ENCODE results near the gene AKIRIN1. TPM values are rescaled to one million over a fixed set of nuclear protein-coding genes. Genes with fewer than 3 reads are reported as not detected.

AKIRIN1 gene
- total and polyA plus RNA-seq, 10 of the 15 experiments (the other 5 are each of a cell fraction or from before 2014, with no cell fraction given): 7.5 to 72.3 (median 50.4) TPM

- no peaks in the 10 kb centered on the region; a peak in 1 of 4 replicates for H3K36me3 ChIP-seq (ENCODE audit: control insufficient read depth in 2 of 2, insufficient read depth in 2 of 2, low read length in 1 of 2)
- H3K4me3 ChIP-seq: no peak overlapping the region
- POLR2A ChIA-PET: interaction anchor here (0.5 to 0.8 kb wide), 2 partner anchors 14 to 19 kb away, joined by 3 to 4 read pairs; no protein-coding TSS in a partner anchor
- no peak overlapping the region for H3K27ac ChIP-seq (ENCODE audit: control insufficient read depth, insufficient read depth)
- no peaks in the 10 kb centered on the region for H4K20me1 ChIP-seq (ENCODE audit: control insufficient read depth, insufficient read depth)
- no peaks in the 10 kb centered on the region for H3K79me2 ChIP-seq (ENCODE audit: control insufficient read depth, insufficient read depth, low read length)
- in situ Hi-C loops (cut with MboI): no loop called here
- RAD21 ChIA-PET (ENCODE audit: unreplicated experiment): interaction anchor here (1.1 to 1.2 kb wide), 2 partner anchors 43 to 570 kb away, joined by 3 to 4 read pairs; no protein-coding TSS in a partner anchor
- H3K4me2 ChIP-seq (ENCODE audit: control insufficient read depth, insufficient read depth): no peak overlapping the region
- CTCF ChIA-PET: interaction anchor here (0.6 kb wide), 1 partner anchor 19 kb away, joined by 3 read pairs; no protein-coding TSS in a partner anchor
- no peak for ATAC-seq
- SMC1A ChIA-PET (ENCODE audit: uncharacterized antibody, unreplicated experiment): interaction anchor here (1.0 kb wide), 1 partner anchor 63 kb away, joined by 4 read pairs; no protein-coding TSS in a partner anchor
- BruUV-seq (replicated peaks): no TSS peak
- H3K27me3 ChIP-seq (replicated peaks in 1 of 2; ENCODE audit: control insufficient read depth in 2 of 2, insufficient read depth in 2 of 2, low read length in 1 of 2): no peaks in the 10 kb centered on the region
- peaks cover 13% of the 10 kb centered on the region for H3K4me1 ChIP-seq (ENCODE audit: control insufficient read depth, insufficient read depth, low read length)
- no peak for DNase-seq (ENCODE audit: low read depth, low spot score)
- H2AFZ ChIP-seq (ENCODE audit: control insufficient read depth, low read depth, low read length): no peak overlapping the region
- intact Hi-C loops (cut with micrococcal nuclease; ENCODE audit: unreplicated experiment): no loop called here
- FAIRE-seq: no peak
- H3K9me3 ChIP-seq (replicated peaks; ENCODE audit: control insufficient read depth, insufficient read depth, low read length): no peaks in the 10 kb centered on the region
- 56% methylated on average over 6 of the region's 6 CpGs for WGBS (ENCODE audit: insufficient coverage, insufficient replicate concordance, low lambda C conversion rate, missing lambda C conversion rate)
- H3K9ac ChIP-seq (ENCODE audit: control insufficient read depth, insufficient read depth, low read length): no peak overlapping the region
- TF ChIP-seq E2F8 (IDR thresholded peaks at IDR 0.05; ENCODE audit: low read depth, partially characterized antibody) (no peak), ZBTB4 (CRISPR knock-in tag; IDR thresholded peaks at IDR 0.05) (no peak), SRF (IDR thresholded peaks at IDR 0.05; ENCODE audit: low read depth in 2 of 2, low read length in 2 of 2) (no peak), CTCF (IDR thresholded peaks at IDR 0.05 in 2 of 3, conservative IDR thresholded peaks at IDR 0.05 in 1 of 3; ENCODE audit: control insufficient read depth in 2 of 3, extremely low read depth in 1 of 3, insufficient read depth in 1 of 3, low read depth in 3 of 3, low read length in 3 of 3) (no peak), BCL11A (IDR thresholded peaks at IDR 0.05; ENCODE audit: low read depth, low read length) (no peak), SMAD5 (IDR thresholded peaks at IDR 0.05; ENCODE audit: low read depth) (no peak), NFYA (IDR thresholded peaks at IDR 0.05; ENCODE audit: borderline replicate concordance, low read depth, low read length) (no peak), NR2C1 (IDR thresholded peaks at IDR 0.05) (no peak), PBX3 (IDR thresholded peaks at IDR 0.05; ENCODE audit: insufficient replicate concordance, low read depth, low read length) (no peak), ESRRA (IDR thresholded peaks at IDR 0.05; ENCODE audit: low read length) (no peak), RUNX3 (IDR thresholded peaks at IDR 0.05; ENCODE audit: low read length) (no peak), RAD21 (IDR thresholded peaks at IDR 0.05; ENCODE audit: insufficient read depth, low read depth, low read length) (no peak)
These were observed 55.6 kb downstream of the AKIRIN1 start for GRCh38 chr1:39046613-39047210.
